Dendritic cell treated with granulocyte-macrophage colony-stimulating factor and Interleukin-4, amounts not matched to agents 40 ng/mL and 50 ng/mL, for 4 days (primary cell): ENCODE data around the gene ZNF284.
"Not testable (repeated sequence)": the region's sequence is repeated elsewhere in the genome, so short reads cannot be mapped to it uniquely, and the experiment has no call there.

Source experiments
- H3K27ac Mint-ChIP-seq: one replicate; pipeline ENCODE4 v1.8.0; 2022; ENCODE audit warnings: mild to moderate bottlenecking, mixed read lengths
- H3K27me3 Mint-ChIP-seq: one replicate; pipeline ENCODE4 v1.8.0; 2022; ENCODE audit warnings: mild to moderate bottlenecking, mixed read lengths
- H3K36me3 Mint-ChIP-seq: one replicate; pipeline ENCODE4 v1.8.0; 2022; ENCODE audit warnings: low read depth, mixed read lengths
- H3K4me1 Mint-ChIP-seq: one replicate; pipeline ENCODE4 v1.8.0; 2022; ENCODE audit warnings: low read depth, mixed read lengths
- H3K4me3 Mint-ChIP-seq: one replicate; pipeline ENCODE4 v1.8.0; 2022; ENCODE audit warnings: mild to moderate bottlenecking, moderate library complexity, mixed read lengths
- H3K9me3 Mint-ChIP-seq: one replicate; pipeline ENCODE4 v1.8.0; 2022; ENCODE audit warnings: mixed read lengths
- intact Hi-C: fragments of 100-400 bp; cut with micrococcal nuclease; formaldehyde crosslinking; loops from one replicate; pipeline ENCODE4 v1.15.0; 2022

ZNF284 gene

GRCh38 chr19:44069415-44069814 is 2.5 kb upstream of the ZNF284 start:
- intact Hi-C loops = no loop called here
- H3K9me3 Mint-ChIP-seq = peaks cover 73% of the 10 kb centered on the region
- H3K27me3 Mint-ChIP-seq = peaks cover 6% of the 10 kb centered on the region
- no peak overlapping the region for H3K4me3 Mint-ChIP-seq
- peaks cover 21% of the 10 kb centered on the region for H3K4me1 Mint-ChIP-seq
- H3K36me3 Mint-ChIP-seq = peaks cover 51% of the 10 kb centered on the region
- H3K27ac Mint-ChIP-seq = no peak overlapping the region

DNA sequence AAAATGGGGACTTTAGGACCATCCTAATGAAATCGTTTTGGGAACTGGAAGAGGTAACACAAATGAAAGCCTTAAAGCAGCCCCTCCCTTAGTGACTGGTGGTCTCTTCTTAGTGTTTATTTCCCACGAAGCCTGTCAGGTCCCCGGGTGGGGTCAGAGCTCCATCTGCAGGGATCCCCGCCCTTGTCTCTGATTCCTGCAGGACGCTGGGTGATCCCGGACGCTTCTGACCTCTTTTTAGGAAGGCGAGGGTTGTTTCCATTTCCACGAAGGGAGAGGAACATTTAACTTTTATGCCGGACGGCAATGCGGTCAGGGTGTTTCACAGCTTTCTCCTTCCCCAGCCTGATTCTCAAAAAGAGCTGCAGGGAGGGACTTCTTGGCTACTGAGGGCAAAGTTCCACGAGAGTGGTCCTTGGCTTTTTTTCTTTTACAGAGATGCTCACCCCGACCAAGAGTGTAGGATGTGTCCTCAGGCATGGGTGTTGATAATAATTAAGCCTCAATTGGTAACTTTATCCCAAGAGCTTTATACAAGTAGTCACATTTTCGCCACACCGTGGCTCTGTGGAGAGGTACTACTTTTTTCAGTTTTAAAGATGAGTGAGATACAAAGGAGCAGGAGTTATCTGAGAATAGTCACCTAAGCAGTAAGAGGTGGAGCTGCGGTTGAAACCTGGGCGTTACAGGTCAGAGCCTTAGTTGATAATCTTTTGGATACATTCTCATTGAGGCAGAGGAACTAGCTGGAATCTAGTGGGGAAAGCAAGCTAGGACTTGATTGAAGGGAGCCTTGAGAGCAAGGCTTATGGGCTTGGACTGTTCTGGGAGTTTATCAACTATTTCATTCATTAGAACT is 813 bp downstream of the ZNF284 start:
- peaks cover 6% of the 10 kb centered on the region for H3K27me3 Mint-ChIP-seq
- peaks cover 51% of the 10 kb centered on the region for H3K9me3 Mint-ChIP-seq
- peaks cover 21% of the 10 kb centered on the region for H3K4me1 Mint-ChIP-seq
- peak overlapping the region; percentile 84 for H3K27ac Mint-ChIP-seq
- peak overlapping the region; percentile 90 for H3K4me3 Mint-ChIP-seq
- peaks cover 36% of the 10 kb centered on the region for H3K36me3 Mint-ChIP-seq
- intact Hi-C loops = loop anchor here (1.0 to 2.0 kb wide), 4 partner anchors 20 to 47 kb away; partner anchors contain the start of genes ZNF222, ZNF223, ZNF224 and ZNF225

GRCh38 chr19:44076325-44076724 is 4.4 kb downstream of the ZNF284 start:
- H3K27ac Mint-ChIP-seq = no peak overlapping the region
- H3K4me3 Mint-ChIP-seq = no peak overlapping the region
- H3K27me3 Mint-ChIP-seq = peaks cover 3% of the 10 kb centered on the region
- peaks cover 25% of the 10 kb centered on the region for H3K9me3 Mint-ChIP-seq
- intact Hi-C loops = no loop called here
- H3K4me1 Mint-ChIP-seq = peaks cover 17% of the 10 kb centered on the region
- peaks cover 60% of the 10 kb centered on the region for H3K36me3 Mint-ChIP-seq

DNA sequence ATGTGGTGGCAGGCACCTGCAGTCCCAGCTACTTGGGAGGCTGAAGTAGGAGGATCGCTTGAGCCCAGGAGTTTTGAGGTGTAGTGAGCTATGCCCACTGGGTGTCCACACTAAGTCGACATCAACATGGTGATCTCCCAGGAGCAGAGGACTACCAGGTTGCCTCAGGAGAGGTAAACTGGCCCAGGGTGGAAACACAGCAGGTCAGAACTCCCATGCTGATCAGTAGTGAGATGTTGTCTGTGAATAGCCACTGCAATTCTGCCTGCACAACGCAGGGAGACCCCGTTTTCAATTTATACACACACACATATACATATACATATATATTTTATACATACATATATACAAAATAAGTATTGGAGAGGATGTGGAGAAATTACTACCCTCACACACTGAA is 20.1 kb downstream of the ZNF284 start:
- no peak overlapping the region for H3K4me3 Mint-ChIP-seq

GRCh38 chr19:44093931-44094765 is 22.2 kb downstream of the ZNF284 start, which contains the start of gene ZNF224:
TSS of gene ZNF224 (plus strand) at chr19:44094361. CDS start at chr19:44097874, 3,513 bp downstream.
- peaks cover 5% of the 10 kb centered on the region for H3K9me3 Mint-ChIP-seq
- intact Hi-C loops = loop anchor here (1.0 to 5.0 kb wide), 5 partner anchors 19 to 92 kb away; partner anchors contain the start of genes ZNF223, ZNF225, ZNF226 and ZNF230
- peaks cover 7% of the 10 kb centered on the region for H3K4me1 Mint-ChIP-seq
- H3K4me3 Mint-ChIP-seq = peak within 1 kb of the TSS; percentile 95
- H3K27me3 Mint-ChIP-seq = peaks cover 3% of the 10 kb centered on the region
- H3K27ac Mint-ChIP-seq = peak within 1 kb of the TSS; percentile 93
- peaks cover 46% of the 10 kb centered on the region for H3K36me3 Mint-ChIP-seq

More for the DNA sequence above, 20.1 kb downstream of the ZNF284 start:
- intact Hi-C loops = loop anchor here (5.0 kb wide), 2 partner anchors 40 to 90 kb away; partner anchors contain the start of genes ZNF223 and ZNF230
- Mint-ChIP-seq H3K9me3 (no peaks in the 10 kb centered on the region), H3K36me3 (peaks cover 35% of the 10 kb centered on the region), H3K27ac (no peak overlapping the region), H3K27me3 (peaks cover 3% of the 10 kb centered on the region), H3K4me1 (peaks cover 7% of the 10 kb centered on the region)

GRCh38 chr19:44107751-44108150 is 35.8 kb downstream of the ZNF284 start:
- H3K4me3 Mint-ChIP-seq = no peak overlapping the region
- no peak overlapping the region for H3K27ac Mint-ChIP-seq
- peaks cover 7% of the 10 kb centered on the region for H3K4me1 Mint-ChIP-seq
- H3K36me3 Mint-ChIP-seq = peaks cover 60% of the 10 kb centered on the region
- intact Hi-C loops = no loop called here
- peaks cover 92% of the 10 kb centered on the region for H3K9me3 Mint-ChIP-seq
- peaks cover 3% of the 10 kb centered on the region for H3K27me3 Mint-ChIP-seq

- Mint-ChIP-seq H3K4me1 (peaks cover 13% of the 10 kb centered on the region), H3K4me3 (no peak overlapping the region), H3K36me3 (peaks cover 50% of the 10 kb centered on the region), H3K27ac (no peak overlapping the region), H3K9me3 (peaks cover 74% of the 10 kb centered on the region), H3K27me3 (peaks cover 3% of the 10 kb centered on the region)
- intact Hi-C loops = no loop called here
Measured at GRCh38 chr19:44109458-44109857, 37.5 kb downstream of the ZNF284 start.

- Mint-ChIP-seq H3K4me1 (peaks cover 22% of the 10 kb centered on the region), H3K4me3 (no peak overlapping the region), H3K36me3 (peaks cover 39% of the 10 kb centered on the region), H3K27me3 (peaks cover 3% of the 10 kb centered on the region), H3K9me3 (peaks cover 49% of the 10 kb centered on the region), H3K27ac (no peak overlapping the region)
- intact Hi-C loops = loop anchor here (2.0 kb wide), 2 partner anchors 39 to 193 kb away; partner anchors contain the start of genes ZNF235 and ZNF284
Measured at GRCh38 chr19:44111910-44112463, 40.0 kb downstream of the ZNF284 start.

GRCh38 chr19:44112802-44113137 is 40.8 kb downstream of the ZNF284 start:
- peaks cover 3% of the 10 kb centered on the region for H3K27me3 Mint-ChIP-seq
- peaks cover 41% of the 10 kb centered on the region for H3K9me3 Mint-ChIP-seq
- H3K4me1 Mint-ChIP-seq = peaks cover 22% of the 10 kb centered on the region
- intact Hi-C loops = loop anchor here (1.0 to 2.0 kb wide), 8 partner anchors 18 to 192 kb away; partner anchors contain the start of genes ZNF155, ZNF224, ZNF230 and ZNF234
- peaks cover 31% of the 10 kb centered on the region for H3K36me3 Mint-ChIP-seq
- peak overlapping the region; percentile 95 for H3K27ac Mint-ChIP-seq
- H3K4me3 Mint-ChIP-seq = peak overlapping the region; percentile 95

DNA sequence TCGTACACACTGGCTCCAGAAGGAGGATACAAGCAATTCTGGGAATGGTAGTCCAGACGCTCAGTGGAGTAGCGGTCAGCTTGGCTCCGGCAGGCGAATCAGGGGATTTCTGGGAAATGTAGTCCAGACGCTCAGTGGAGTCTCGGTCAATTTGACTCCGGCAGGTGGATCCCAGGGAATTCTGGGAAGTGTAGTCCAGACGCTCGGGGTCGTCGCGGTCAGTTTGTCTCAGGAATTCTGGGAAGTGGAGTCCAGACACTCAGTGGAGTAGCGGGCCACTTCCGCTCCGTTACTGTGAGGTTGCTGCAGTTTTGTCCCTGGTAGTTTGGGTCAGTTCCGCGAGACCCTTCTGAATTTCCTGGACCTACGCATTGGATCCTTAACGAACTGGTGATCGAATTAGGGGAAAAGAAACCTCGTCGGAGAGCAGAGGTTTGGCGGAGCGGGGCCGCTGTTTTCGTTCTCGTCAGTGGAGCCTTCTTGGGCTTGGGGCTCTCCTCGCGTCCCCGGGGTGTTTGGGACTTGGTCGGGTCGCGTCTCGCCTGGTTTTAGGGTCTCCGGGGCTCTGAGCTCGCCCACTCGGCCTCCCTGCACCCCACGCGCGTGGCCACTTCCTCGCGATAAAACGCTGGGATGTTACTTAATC is 41.3 kb downstream of the ZNF284 start, which contains the start of gene ZNF225:
TSS of gene ZNF225 (plus strand) at position 262 of the 646 bp plus-strand sequence. CDS start 2,429 bp downstream, outside the sequence.
- Mint-ChIP-seq H3K4me3 (peak within 1 kb of the TSS; percentile 95), H3K27me3 (peaks cover 3% of the 10 kb centered on the region), H3K36me3 (peaks cover 26% of the 10 kb centered on the region), H3K9me3 (peaks cover 36% of the 10 kb centered on the region), H3K27ac (peak within 1 kb of the TSS; percentile 95), H3K4me1 (peaks cover 22% of the 10 kb centered on the region)
- intact Hi-C loops = loop anchor here (1.0 to 2.0 kb wide), 8 partner anchors 19 to 192 kb away; partner anchors contain the start of genes ZNF155, ZNF224, ZNF230 and ZNF234

DNA sequence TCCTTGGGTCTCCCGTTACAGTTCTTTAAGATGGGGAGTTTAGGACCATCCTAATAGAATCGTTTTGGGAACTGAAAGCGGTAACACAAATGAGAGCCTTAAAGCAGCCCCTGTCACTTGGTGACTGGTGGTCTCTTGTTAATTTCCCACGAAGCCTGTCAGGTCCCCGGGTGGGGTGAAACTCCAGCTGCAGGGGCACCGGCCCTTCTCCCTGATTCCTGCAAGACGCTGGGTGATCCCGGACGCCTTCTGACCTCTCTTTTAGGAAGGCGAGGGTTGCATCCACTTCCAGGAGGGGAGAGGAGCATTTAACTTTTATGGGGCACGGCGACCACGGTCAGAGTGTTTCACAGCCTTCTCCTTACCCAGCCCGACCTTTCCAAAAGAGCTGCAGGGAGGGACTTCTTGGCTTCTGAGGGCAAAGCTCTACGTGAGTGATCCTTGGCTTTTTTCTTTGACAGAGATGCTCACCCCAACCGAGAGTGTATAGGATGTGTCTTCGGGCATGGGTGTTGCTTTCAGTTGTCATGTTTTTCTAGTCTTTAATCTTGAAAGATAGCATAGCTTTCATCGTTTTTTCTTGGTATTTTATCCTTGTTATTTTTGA is 41.9 kb downstream of the ZNF284 start:
- Mint-ChIP-seq H3K9me3 (peaks cover 35% of the 10 kb centered on the region), H3K36me3 (peaks cover 26% of the 10 kb centered on the region)
- intact Hi-C loops = loop anchor here (1.0 to 2.0 kb wide), 8 partner anchors 20 to 191 kb away; partner anchors contain the start of genes ZNF155, ZNF224, ZNF230 and ZNF234

GRCh38 chr19:44121162-44121561 is 49.2 kb downstream of the ZNF284 start:
- H3K4me1 Mint-ChIP-seq, H3K36me3 Mint-ChIP-seq, H3K27ac Mint-ChIP-seq, H3K4me3 Mint-ChIP-seq, intact Hi-C loops, H3K27me3 Mint-ChIP-seq: not testable (repeated sequence)
- H3K9me3 Mint-ChIP-seq = peaks cover 12% of the 10 kb centered on the region

More for the DNA sequence above, 41.9 kb downstream of the ZNF284 start:
- Mint-ChIP-seq H3K4me3 (peak overlapping the region; percentile 95), H3K27me3 (peaks cover 3% of the 10 kb centered on the region), H3K4me1 (peaks cover 22% of the 10 kb centered on the region), H3K27ac (peak overlapping the region; percentile 95)
